ENCODE measurements around the gene MDH2. TPM values are rescaled to one million over a fixed set of nuclear protein-coding genes. Genes with fewer than 3 reads are reported as not detected.
"Not testable (repeated sequence)": the region's sequence is repeated elsewhere in the genome, so short reads cannot be mapped to it uniquely, and the experiment has no call there.

MDH2 gene
- total and polyA plus RNA-seq, 2 experiments from 2014 or later = 68.5 to 236 TPM

GRCh38 chr7:76095908-76096307, 48.0 kb downstream of the MDH2 start:
- no peak for TF ChIP-seq EZH2 (IDR thresholded peaks at IDR 0.05; ENCODE audit: borderline replicate concordance)
- TF ChIP-seq EZH2phosphoT487 (IDR thresholded peaks at IDR 0.05; ENCODE audit: low read depth, severe bottlenecking, unreplicated experiment) = no peak
- TF ChIP-seq CTCF (IDR thresholded peaks at IDR 0.05; ENCODE audit: poor library complexity) = no peak
- H3K79me2 ChIP-seq = no peaks in the 10 kb centered on the region
- no peaks in the 10 kb centered on the region for H4K20me1 ChIP-seq (ENCODE audit: insufficient read depth, poor library complexity, severe bottlenecking)
- no peak overlapping the region for H3K4me3 ChIP-seq
- WGBS (ENCODE audit: low lambda C conversion rate, missing lambda C conversion rate) = 97% methylated on average over 3 of the region's 3 CpGs
- no peak overlapping the region for H2AFZ ChIP-seq
- no peaks in the 10 kb centered on the region for H3K9me3 ChIP-seq (ENCODE audit: low read depth)
- H3K9me2 ChIP-seq (replicated peaks; ENCODE audit: insufficient read depth) = no peaks in the 10 kb centered on the region
- H3K36me3 ChIP-seq (replicated peaks; ENCODE audit: insufficient read depth, low read depth) = no peaks in the 10 kb centered on the region
- H3K4me2 ChIP-seq = no peak overlapping the region
- DNase-seq (ENCODE audit: low spot score) = no peak
- no peaks in the 10 kb centered on the region for H3K4me1 ChIP-seq (ENCODE audit: insufficient read depth)
- no peaks in the 10 kb centered on the region for H3K27me3 ChIP-seq
- H3K27ac ChIP-seq = no peak overlapping the region

- not testable (repeated sequence) for H3K4me1 ChIP-seq (ENCODE audit: insufficient read depth)
Measured at GRCh38 chr7:76101693-76102437, 54.0 kb downstream of the MDH2 start.

GRCh38 chr7:76103788-76104187, 55.9 kb downstream of the MDH2 start:
- H3K36me3 ChIP-seq (replicated peaks; ENCODE audit: insufficient read depth, low read depth); H3K79me2 ChIP-seq; H3K27ac ChIP-seq; H4K20me1 ChIP-seq (ENCODE audit: insufficient read depth, poor library complexity, severe bottlenecking); H3K9me3 ChIP-seq (ENCODE audit: low read depth); H2AFZ ChIP-seq; H3K4me3 ChIP-seq; H3K4me2 ChIP-seq; H3K27me3 ChIP-seq; DNase-seq (ENCODE audit: low spot score); H3K9me2 ChIP-seq (replicated peaks; ENCODE audit: insufficient read depth); H3K4me1 ChIP-seq (ENCODE audit: insufficient read depth): not testable (repeated sequence)
- WGBS (ENCODE audit: low lambda C conversion rate, missing lambda C conversion rate) = 97% methylated on average over 2 of the region's 2 CpGs

More at GRCh38 chr7:76101693-76102437, 54.0 kb downstream of the MDH2 start:
- not testable (repeated sequence) for H2AFZ ChIP-seq; H3K27me3 ChIP-seq; H3K79me2 ChIP-seq; H3K36me3 ChIP-seq (replicated peaks; ENCODE audit: insufficient read depth, low read depth); H3K4me3 ChIP-seq; H3K9me3 ChIP-seq (ENCODE audit: low read depth); H3K27ac ChIP-seq; H3K4me2 ChIP-seq; DNase-seq (ENCODE audit: low spot score); H4K20me1 ChIP-seq (ENCODE audit: insufficient read depth, poor library complexity, severe bottlenecking); H3K9me2 ChIP-seq (replicated peaks; ENCODE audit: insufficient read depth)
- WGBS (ENCODE audit: low lambda C conversion rate, missing lambda C conversion rate) = 91% methylated on average over 12 of the region's 12 CpGs

- H3K36me3 ChIP-seq (replicated peaks; ENCODE audit: insufficient read depth, low read depth); H3K27me3 ChIP-seq; H3K9me3 ChIP-seq (ENCODE audit: low read depth); H2AFZ ChIP-seq; H4K20me1 ChIP-seq (ENCODE audit: insufficient read depth, poor library complexity, severe bottlenecking); H3K4me2 ChIP-seq; H3K4me1 ChIP-seq (ENCODE audit: insufficient read depth); H3K79me2 ChIP-seq; H3K4me3 ChIP-seq; H3K9me2 ChIP-seq (replicated peaks; ENCODE audit: insufficient read depth): not testable (repeated sequence)
- peak overlapping the region; percentile 19 for H3K27ac ChIP-seq
- WGBS (ENCODE audit: low lambda C conversion rate, missing lambda C conversion rate) = 82% methylated on average over 6 of the region's 6 CpGs
- peak; percentile 10 for DNase-seq (ENCODE audit: low spot score)
Measured at GRCh38 chr7:76106130-76106529, 58.2 kb downstream of the MDH2 start.

GRCh38 chr7:76106893-76107292, 59.0 kb downstream of the MDH2 start:
- Histone ChIP-seq H3K36me3 (replicated peaks; ENCODE audit: insufficient read depth, low read depth) (no peaks in the 10 kb centered on the region), H3K4me2 (no peak overlapping the region), H3K9me2 (replicated peaks; ENCODE audit: insufficient read depth) (no peaks in the 10 kb centered on the region), H3K4me3 (no peak overlapping the region), H3K4me1 (ENCODE audit: insufficient read depth) (peaks cover 8% of the 10 kb centered on the region), H3K27me3 (no peaks in the 10 kb centered on the region), H4K20me1 (ENCODE audit: insufficient read depth, poor library complexity, severe bottlenecking) (no peaks in the 10 kb centered on the region), H3K79me2 (no peaks in the 10 kb centered on the region), H3K27ac (no peak overlapping the region), H2AFZ (no peak overlapping the region), H3K9me3 (ENCODE audit: low read depth) (no peaks in the 10 kb centered on the region)
- 67% methylated on average over 5 of the region's 5 CpGs for WGBS (ENCODE audit: low lambda C conversion rate, missing lambda C conversion rate)
- DNase-seq (ENCODE audit: low spot score) = no peak
- no peak for TF ChIP-seq EZH2phosphoT487 (IDR thresholded peaks at IDR 0.05; ENCODE audit: low read depth, severe bottlenecking, unreplicated experiment)
- no peak for TF ChIP-seq CTCF (IDR thresholded peaks at IDR 0.05; ENCODE audit: poor library complexity)
- no peak for TF ChIP-seq EZH2 (IDR thresholded peaks at IDR 0.05; ENCODE audit: borderline replicate concordance)

Data from hepatocyte (in vitro differentiated cells).